Neural crest cell (in vitro differentiated cells): ENCODE measurements around the gene PALS1. TPM values are rescaled to one million over a fixed set of nuclear protein-coding genes. Genes with fewer than 3 reads are reported as not detected.
A peak's percentile ranks its signal among the peaks of the same experiment; 100 is the strongest.

Experiments
- DNase-seq: peaks from one replicate; pipeline ENCODE4 v3.0.0; 2021; ENCODE audit warnings: low read depth, mixed read lengths, low spot score
- H3K27ac Mint-ChIP-seq: one replicate; pipeline ENCODE4 v1.8.0; 2021; ENCODE audit warnings: mild to moderate bottlenecking, mixed read lengths; ENCODE audit not compliant: unreplicated experiment
- H3K27me3 Mint-ChIP-seq: 2 replicates; pipeline ENCODE4 v1.8.0; 2021; ENCODE audit warnings: low read depth, mild to moderate bottlenecking, mixed read lengths
- H3K36me3 Mint-ChIP-seq: 2 replicates; pipeline ENCODE4 v1.8.0; 2021; ENCODE audit warnings: low read depth, mild to moderate bottlenecking, mixed read lengths
- H3K4me1 Mint-ChIP-seq: 2 replicates; pipeline ENCODE4 v1.8.0; 2021; ENCODE audit warnings: mixed read lengths
- H3K4me3 Mint-ChIP-seq: one replicate; pipeline ENCODE4 v1.8.0; 2021; ENCODE audit warnings: mild to moderate bottlenecking, mixed read lengths
- H3K9me3 Mint-ChIP-seq: 2 replicates; pipeline ENCODE4 v1.8.0; 2021; ENCODE audit warnings: mixed read lengths
- CTCF ChIP-seq: fragments of 200-600 bp; sonication (generic); conservative IDR thresholded peaks from 2 replicates; pipeline ENCODE4 v1.5.0; 2021; ENCODE audit warnings: antibody characterized with exemption, mild to moderate bottlenecking
- long read RNA-seq: library from polyadenylated mRNA; unstranded; transcript quantifications from one replicate; pipeline ENCODE4 v2.0.0, GENCODE V29; 2020
- total RNA-seq: library from RNA; stranded (reverse); gene quantifications from 2 replicates; pipeline ENCODE4 v1.2.1, GENCODE V29; 2021

Gene PALS1
- 32.9 and 34.5 TPM in 2 replicates for total RNA-seq
- long read RNA-seq, full-length matches to known transcripts = 17 of 45 reads
- long read RNA-seq, partial matches to known transcripts = 20 of 45 reads
- long read RNA-seq, other reads (novel, unspliced or antisense) = 8 of 45 reads

DNA sequence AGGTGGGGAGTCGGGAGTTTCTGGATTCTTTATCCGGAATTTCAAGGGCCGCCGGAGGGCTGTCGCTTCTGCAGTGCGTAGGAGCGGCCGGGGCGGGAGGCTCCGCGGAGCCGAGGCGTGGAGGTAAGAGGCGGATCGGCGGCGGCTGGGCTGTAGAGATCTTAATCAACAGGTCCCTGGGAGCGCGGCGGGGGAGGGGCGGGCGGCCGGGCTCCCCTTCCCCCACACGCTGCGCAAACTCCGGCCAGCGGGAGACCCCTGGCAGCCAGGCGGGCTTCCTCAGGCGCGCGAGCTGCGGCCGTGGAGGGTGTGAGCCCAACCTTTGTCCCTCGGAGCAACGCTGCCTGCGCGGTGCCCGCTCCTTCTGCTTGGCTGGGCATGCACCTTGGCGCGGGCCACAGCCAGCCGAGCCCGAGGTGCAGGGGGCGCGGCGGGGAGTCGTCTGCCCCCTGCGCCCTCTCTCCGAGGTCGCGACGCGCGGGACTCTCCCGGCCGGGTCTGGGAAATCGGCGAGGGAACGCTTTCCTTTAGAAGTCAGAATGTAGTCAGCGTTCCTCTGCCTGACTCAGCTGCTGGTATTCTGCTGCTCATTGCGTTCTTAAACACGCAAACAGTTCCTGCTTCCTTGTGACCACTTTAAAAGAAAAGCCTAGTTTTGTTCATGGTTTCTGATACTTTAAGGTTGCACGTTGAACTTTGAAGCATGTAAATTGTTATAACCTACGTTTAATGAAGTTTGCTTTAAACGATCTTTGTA is at the start of gene PALS1:
TSS of gene PALS1 (plus strand) at position 25 of the 757 bp plus-strand sequence. CDS start 37,736 bp downstream, outside the sequence.
- peaks cover 29% of the 10 kb centered on the region for H3K27me3 Mint-ChIP-seq
- TF ChIP-seq CTCF = no peak
- peak within 1 kb of the TSS; percentile 97 for H3K4me3 Mint-ChIP-seq
- H3K27ac Mint-ChIP-seq = peak within 1 kb of the TSS; percentile 96
- H3K4me1 Mint-ChIP-seq = peaks cover 28% of the 10 kb centered on the region
- H3K9me3 Mint-ChIP-seq = no peaks in the 10 kb centered on the region
- DNase-seq = peak; percentile 74
- no peaks in the 10 kb centered on the region for H3K36me3 Mint-ChIP-seq

DNA sequence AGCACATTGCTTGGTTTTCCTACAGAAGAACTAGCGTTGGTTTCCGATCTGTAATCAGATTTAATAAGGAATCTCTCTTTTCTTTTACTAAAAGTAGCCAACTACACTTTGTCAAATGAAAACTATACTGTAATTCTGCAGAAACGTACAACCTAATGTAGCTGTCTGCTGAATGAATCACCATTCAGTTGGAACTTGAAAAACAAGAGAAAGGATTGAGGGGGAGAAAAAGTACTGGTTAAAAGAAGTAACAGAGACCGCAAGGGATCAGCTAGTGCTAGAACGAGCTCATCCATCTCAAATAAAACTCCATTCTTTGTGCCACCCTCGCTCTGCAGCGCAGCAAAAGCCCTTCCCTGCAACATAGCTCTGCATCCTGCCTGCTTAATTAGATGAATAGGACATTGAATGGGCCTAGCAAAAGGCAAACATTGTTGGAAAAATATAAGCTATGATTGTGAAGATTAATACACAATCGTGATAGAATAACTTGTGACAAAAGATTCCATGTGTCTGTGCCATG is 49.4 kb upstream of the PALS1 start:
- H3K27ac Mint-ChIP-seq = no peak overlapping the region
- no peak for DNase-seq
- no peak for TF ChIP-seq CTCF

DNA sequence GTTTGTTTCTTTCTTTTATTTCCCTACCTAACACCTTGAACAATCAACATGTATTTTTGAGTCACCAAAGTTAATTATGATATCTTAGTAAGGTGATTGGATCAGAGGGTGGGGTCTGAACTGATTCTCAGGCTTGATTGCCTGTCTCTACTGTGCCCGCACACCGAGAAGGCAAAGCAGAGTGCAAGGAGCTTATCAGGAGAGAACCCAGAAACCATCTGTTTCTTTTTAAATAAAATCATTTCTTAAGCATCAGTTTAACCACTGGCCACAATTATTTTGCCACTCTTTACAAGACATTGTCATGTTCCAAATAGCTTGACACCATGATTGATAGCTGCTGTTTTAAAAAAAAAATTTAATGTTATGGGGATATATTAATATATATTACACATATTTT is 48.9 kb upstream of the PALS1 start:
- no peak overlapping the region for H3K27ac Mint-ChIP-seq
- H3K4me3 Mint-ChIP-seq = no peak overlapping the region
- DNase-seq = no peak
- H3K4me1 Mint-ChIP-seq = no peaks in the 10 kb centered on the region
- no peak for TF ChIP-seq CTCF
- H3K27me3 Mint-ChIP-seq = no peaks in the 10 kb centered on the region
- no peaks in the 10 kb centered on the region for H3K9me3 Mint-ChIP-seq
- H3K36me3 Mint-ChIP-seq = no peaks in the 10 kb centered on the region

More for the DNA sequence above, 49.4 kb upstream of the PALS1 start:
- Mint-ChIP-seq H3K36me3 (no peaks in the 10 kb centered on the region), H3K9me3 (no peaks in the 10 kb centered on the region), H3K27me3 (no peaks in the 10 kb centered on the region), H3K4me1 (no peaks in the 10 kb centered on the region), H3K4me3 (no peak overlapping the region)

- no peaks in the 10 kb centered on the region for H3K4me1 Mint-ChIP-seq
- no peak for DNase-seq
- H3K27me3 Mint-ChIP-seq = no peaks in the 10 kb centered on the region
- H3K36me3 Mint-ChIP-seq = no peaks in the 10 kb centered on the region
- H3K27ac Mint-ChIP-seq = peak overlapping the region; percentile 24
- no peak for TF ChIP-seq CTCF
- no peak overlapping the region for H3K4me3 Mint-ChIP-seq
- H3K9me3 Mint-ChIP-seq = no peaks in the 10 kb centered on the region
These were observed 46.0 kb upstream of the PALS1 start for GRCh38 chr14:67195279-67195678.

GRCh38 chr14:67199016-67199415 is 42.2 kb upstream of the PALS1 start:
- DNase-seq = no peak
- Mint-ChIP-seq H3K4me1 (no peaks in the 10 kb centered on the region), H3K27ac (no peak overlapping the region), H3K27me3 (no peaks in the 10 kb centered on the region), H3K4me3 (no peak overlapping the region), H3K36me3 (no peaks in the 10 kb centered on the region), H3K9me3 (no peaks in the 10 kb centered on the region)
- no peak for TF ChIP-seq CTCF
